Neural progenitor cell (in vitro differentiated cells): ENCODE data around the gene KANTR. TPM values are rescaled to one million over a fixed set of nuclear protein-coding genes. Genes with fewer than 3 reads are reported as not detected.
A peak's percentile ranks its signal among the peaks of the same experiment; 100 is the strongest.

ENCODE experiments used
- DNase-seq: peaks from one replicate; pipeline ENCODE4 v3.0.0-alpha.2; 2016; ENCODE audit warnings: low spot score
- H2AFZ ChIP-seq: fragments of 200-600 bp; sonication (generic); replicated peaks from 2 replicates; pipeline ENCODE4 v1.6.1; 2016; ENCODE audit warnings: antibody characterized with exemption
- H3F3A ChIP-seq: fragments of 200-600 bp; sonication (generic); 2 replicates; pipeline ENCODE4 v1.6.1; 2016; ENCODE audit warnings: antibody characterized with exemption, low read depth
- H3K27ac ChIP-seq: fragments of 200-600 bp; sonication (generic); 2 replicates; pipeline ENCODE4 v1.5.1; 2016; ENCODE audit warnings: mild to moderate bottlenecking
- H3K27me3 ChIP-seq: fragments of 200-600 bp; sonication (generic); 2 replicates; pipeline ENCODE4 v1.6.1; 2016; ENCODE audit warnings: mild to moderate bottlenecking, moderate library complexity
- H3K36me3 ChIP-seq: fragments of 200-600 bp; sonication (generic); 2 replicates; pipeline ENCODE4 v1.5.1; 2016
- H3K4me1 ChIP-seq: fragments of 200-600 bp; sonication (generic); 2 replicates; pipeline ENCODE4 v1.6.1; 2016; ENCODE audit warnings: mixed run types
- H3K4me2 ChIP-seq: fragments of 200-600 bp; sonication (generic); 2 replicates; pipeline ENCODE4 v1.6.1; 2016
- H3K4me3 ChIP-seq: fragments of 200-600 bp; sonication (generic); 2 replicates; pipeline ENCODE4 v1.5.1; 2016
- H3K79me2 ChIP-seq: fragments of 200-600 bp; sonication (generic); 2 replicates; pipeline ENCODE4 v1.6.1; 2016; ENCODE audit warnings: low read depth
- H3K9ac ChIP-seq: fragments of 200-600 bp; sonication (generic); 2 replicates; pipeline ENCODE4 v1.6.1; 2016
- H3K9me3 ChIP-seq: fragments of 200-600 bp; sonication (generic); 2 replicates; pipeline ENCODE4 v1.5.1; 2016; ENCODE audit warnings: low read depth
- H4K20me1 ChIP-seq: fragments of 200-600 bp; sonication (generic); 2 replicates; pipeline ENCODE4 v1.6.1; 2016; ENCODE audit warnings: low read depth
- H3K27ac Mint-ChIP-seq: 3 replicates; pipeline ENCODE4 v1.8.0; 2021; ENCODE audit warnings: mixed read lengths
- H3K27me3 Mint-ChIP-seq: 2 replicates; pipeline ENCODE4 v1.8.0; 2022; ENCODE audit warnings: low read depth, mild to moderate bottlenecking, inconsistent platforms, moderate library complexity, mixed read lengths; ENCODE audit not compliant: insufficient read depth
- H3K36me3 Mint-ChIP-seq: 3 replicates; pipeline ENCODE4 v1.8.0; 2021; ENCODE audit warnings: mixed read lengths
- H3K4me1 Mint-ChIP-seq: 3 replicates; pipeline ENCODE4 v1.8.0; 2021; ENCODE audit warnings: mixed read lengths
- H3K4me3 Mint-ChIP-seq: 3 replicates; pipeline ENCODE4 v1.8.0; 2021; ENCODE audit warnings: mild to moderate bottlenecking, moderate library complexity, mixed read lengths
- H3K9me3 Mint-ChIP-seq: 3 replicates; pipeline ENCODE4 v1.8.0; 2020; ENCODE audit warnings: mixed read lengths
- CTCF ChIP-seq: fragments of 200-600 bp; sonication (generic); IDR thresholded peaks from 2 replicates; pipeline ENCODE4 v1.5.1; 2017; ENCODE audit warnings: antibody characterized with exemption, mild to moderate bottlenecking
- EZH2 ChIP-seq: fragments of 200-600 bp; sonication (generic); IDR thresholded peaks from 2 replicates; pipeline ENCODE4 v1.6.1; 2017; ENCODE audit warnings: antibody characterized with exemption, mild to moderate bottlenecking, moderate library complexity
- EZH2phosphoT487 ChIP-seq: fragments of 200-600 bp; sonication (generic); IDR thresholded peaks from 2 replicates; pipeline ENCODE4 v1.6.1; 2017; ENCODE audit warnings: antibody characterized with exemption
- total RNA-seq: library from RNA; depleted of rRNA; stranded (reverse); fragments of >200 nt; gene quantifications from 2 replicates; pipeline ENCODE4 v1.2.3, GENCODE V29; 2015; ENCODE audit warnings: low replicate concordance

The KANTR gene
- total RNA-seq, 1 donor from 2014 or later, result 30.9 TPM

- H3K4me1 Mint-ChIP-seq, result peaks cover 19% of the 10 kb centered on the region
- Histone ChIP-seq H3F3A (peaks cover 23% of the 10 kb centered on the region), H3K9ac (no peak overlapping the region), H3K79me2 (peaks cover 23% of the 10 kb centered on the region), H3K36me3 (peaks cover 3% of the 10 kb centered on the region), H3K27me3 (no peaks in the 10 kb centered on the region), H3K27ac (no peak overlapping the region), H2AFZ (no peak overlapping the region), H3K4me3 (no peak overlapping the region), H3K9me3 (no peaks in the 10 kb centered on the region), H4K20me1 (peaks cover 28% of the 10 kb centered on the region), H3K4me1 (peaks cover 6% of the 10 kb centered on the region), H3K4me2 (no peak overlapping the region)
- TF ChIP-seq EZH2phosphoT487 (no peak), EZH2 (no peak), CTCF (no peak)
- peaks cover 10% of the 10 kb centered on the region for H3K9me3 Mint-ChIP-seq
- H3K27me3 Mint-ChIP-seq, result peaks cover 2% of the 10 kb centered on the region
- H3K36me3 Mint-ChIP-seq, result peaks cover 10% of the 10 kb centered on the region
- H3K27ac Mint-ChIP-seq, result no peak overlapping the region
- H3K4me3 Mint-ChIP-seq, result peak overlapping the region; percentile 19
- DNase-seq, result no peak
Observed at GRCh38 chrX:53084863-53085262, 9.1 kb upstream of the KANTR start.

- TF ChIP-seq EZH2phosphoT487 (no peak), EZH2 (no peak), CTCF (no peak)
- H3K4me3 ChIP-seq, result no peak overlapping the region
- Mint-ChIP-seq H3K4me1 (peaks cover 15% of the 10 kb centered on the region), H3K36me3 (peaks cover 10% of the 10 kb centered on the region), H3K9me3 (peaks cover 10% of the 10 kb centered on the region), H3K27me3 (peaks cover 4% of the 10 kb centered on the region), H3K4me3 (no peak overlapping the region), H3K27ac (no peak overlapping the region)
- peaks cover 3% of the 10 kb centered on the region for H3K36me3 ChIP-seq
- H3K27me3 ChIP-seq, result no peaks in the 10 kb centered on the region
- H3K4me2 ChIP-seq, result no peak overlapping the region
- H3K79me2 ChIP-seq, result peaks cover 23% of the 10 kb centered on the region
- DNase-seq, result no peak
- no peaks in the 10 kb centered on the region for H3K9me3 ChIP-seq
- no peak overlapping the region for H2AFZ ChIP-seq
- H3F3A ChIP-seq, result peaks cover 21% of the 10 kb centered on the region
- no peak overlapping the region for H3K9ac ChIP-seq
- peaks cover 2% of the 10 kb centered on the region for H3K4me1 ChIP-seq
- no peak overlapping the region for H3K27ac ChIP-seq
- peaks cover 28% of the 10 kb centered on the region for H4K20me1 ChIP-seq
Observed at GRCh38 chrX:53085661-53086229, 8.2 kb upstream of the KANTR start.

- Histone ChIP-seq H3K4me3 (no peak overlapping the region), H3K4me1 (no peaks in the 10 kb centered on the region), H3K9ac (no peak overlapping the region), H3F3A (peaks cover 19% of the 10 kb centered on the region), H3K9me3 (no peaks in the 10 kb centered on the region), H3K79me2 (peaks cover 23% of the 10 kb centered on the region), H3K27ac (no peak overlapping the region), H2AFZ (no peak overlapping the region), H3K4me2 (no peak overlapping the region), H4K20me1 (peaks cover 28% of the 10 kb centered on the region), H3K36me3 (peaks cover 3% of the 10 kb centered on the region), H3K27me3 (no peaks in the 10 kb centered on the region)
- no peak overlapping the region for H3K4me3 Mint-ChIP-seq
- H3K27ac Mint-ChIP-seq, result no peak overlapping the region
- no peak for DNase-seq
- H3K27me3 Mint-ChIP-seq, result peaks cover 4% of the 10 kb centered on the region
- peaks cover 12% of the 10 kb centered on the region for H3K4me1 Mint-ChIP-seq
- peaks cover 10% of the 10 kb centered on the region for H3K9me3 Mint-ChIP-seq
- peaks cover 10% of the 10 kb centered on the region for H3K36me3 Mint-ChIP-seq
- TF ChIP-seq EZH2 (no peak), CTCF (no peak), EZH2phosphoT487 (no peak)
Observed at GRCh38 chrX:53086464-53086863, 7.5 kb upstream of the KANTR start.
